Type B pancreatic cell (in vitro differentiated cells): Measurements from ENCODE around the gene FAM3A. TPM values are rescaled to one million over a fixed set of nuclear protein-coding genes. Genes with fewer than 3 reads are reported as not detected.
A peak's percentile ranks its signal among the peaks of the same experiment; 100 is the strongest.

Source experiments
- DNase-seq: peaks from one replicate; pipeline ENCODE4 v3.0.0; 2021; ENCODE audit warnings: mixed read lengths; ENCODE audit not compliant: unreplicated experiment; ENCODE audit errors: extremely low spot score
- H3K27ac Mint-ChIP-seq: 2 replicates; pipeline ENCODE4 v1.8.0; 2021; ENCODE audit warnings: mild to moderate bottlenecking, mixed read lengths
- H3K27me3 Mint-ChIP-seq: 2 replicates; pipeline ENCODE4 v1.8.0; 2021; ENCODE audit warnings: mixed read lengths
- H3K36me3 Mint-ChIP-seq: 2 replicates; pipeline ENCODE4 v1.8.0; 2021; ENCODE audit warnings: mixed read lengths
- H3K4me1 Mint-ChIP-seq: one replicate; pipeline ENCODE4 v1.8.0; 2021; ENCODE audit warnings: mixed read lengths; ENCODE audit not compliant: unreplicated experiment
- H3K4me3 Mint-ChIP-seq: 2 replicates; pipeline ENCODE4 v1.8.0; 2021; ENCODE audit warnings: mild to moderate bottlenecking, mixed read lengths
- H3K9me3 Mint-ChIP-seq: 2 replicates; pipeline ENCODE4 v1.8.0; 2021; ENCODE audit warnings: mixed read lengths
- total RNA-seq: library from RNA; stranded (reverse); gene quantifications from 2 replicates; pipeline ENCODE4 v1.2.1, GENCODE V29; 2021; ENCODE audit warnings: low replicate concordance
- TF ChIP-seq, protein P1 (sequence below): fragments of 200-600 bp; sonication (generic); conservative IDR thresholded peaks from 2 replicates; pipeline ENCODE4 v1.5.0; 2021; ENCODE audit warnings: antibody characterized with exemption, mild to moderate bottlenecking

Gene FAM3A
- total RNA-seq, 1 donor from 2014 or later, result 34.1 TPM

GRCh38 chrX:154547245-154548027 lies 31.4 kb upstream of the FAM3A start, which contains the start of gene IKBKG:
Gene IKBKG, plus strand, starts transcription at chrX:154547620. Its CDS starts 4,383 bp downstream, at chrX:154552003.
- no peaks in the 10 kb centered on the region for H3K27me3 Mint-ChIP-seq
- H3K36me3 Mint-ChIP-seq, result peaks cover 15% of the 10 kb centered on the region
- peak; percentile 88 for DNase-seq
- no peaks in the 10 kb centered on the region for H3K9me3 Mint-ChIP-seq
- H3K27ac Mint-ChIP-seq, result peak within 1 kb of the TSS; percentile 94
- TF ChIP-seq, protein P1, sequence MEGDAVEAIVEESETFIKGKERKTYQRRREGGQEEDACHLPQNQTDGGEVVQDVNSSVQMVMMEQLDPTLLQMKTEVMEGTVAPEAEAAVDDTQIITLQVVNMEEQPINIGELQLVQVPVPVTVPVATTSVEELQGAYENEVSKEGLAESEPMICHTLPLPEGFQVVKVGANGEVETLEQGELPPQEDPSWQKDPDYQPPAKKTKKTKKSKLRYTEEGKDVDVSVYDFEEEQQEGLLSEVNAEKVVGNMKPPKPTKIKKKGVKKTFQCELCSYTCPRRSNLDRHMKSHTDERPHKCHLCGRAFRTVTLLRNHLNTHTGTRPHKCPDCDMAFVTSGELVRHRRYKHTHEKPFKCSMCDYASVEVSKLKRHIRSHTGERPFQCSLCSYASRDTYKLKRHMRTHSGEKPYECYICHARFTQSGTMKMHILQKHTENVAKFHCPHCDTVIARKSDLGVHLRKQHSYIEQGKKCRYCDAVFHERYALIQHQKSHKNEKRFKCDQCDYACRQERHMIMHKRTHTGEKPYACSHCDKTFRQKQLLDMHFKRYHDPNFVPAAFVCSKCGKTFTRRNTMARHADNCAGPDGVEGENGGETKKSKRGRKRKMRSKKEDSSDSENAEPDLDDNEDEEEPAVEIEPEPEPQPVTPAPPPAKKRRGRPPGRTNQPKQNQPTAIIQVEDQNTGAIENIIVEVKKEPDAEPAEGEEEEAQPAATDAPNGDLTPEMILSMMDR, result no peak
- peaks cover 9% of the 10 kb centered on the region for H3K4me1 Mint-ChIP-seq
- peak within 1 kb of the TSS; percentile 94 for H3K4me3 Mint-ChIP-seq

DNA sequence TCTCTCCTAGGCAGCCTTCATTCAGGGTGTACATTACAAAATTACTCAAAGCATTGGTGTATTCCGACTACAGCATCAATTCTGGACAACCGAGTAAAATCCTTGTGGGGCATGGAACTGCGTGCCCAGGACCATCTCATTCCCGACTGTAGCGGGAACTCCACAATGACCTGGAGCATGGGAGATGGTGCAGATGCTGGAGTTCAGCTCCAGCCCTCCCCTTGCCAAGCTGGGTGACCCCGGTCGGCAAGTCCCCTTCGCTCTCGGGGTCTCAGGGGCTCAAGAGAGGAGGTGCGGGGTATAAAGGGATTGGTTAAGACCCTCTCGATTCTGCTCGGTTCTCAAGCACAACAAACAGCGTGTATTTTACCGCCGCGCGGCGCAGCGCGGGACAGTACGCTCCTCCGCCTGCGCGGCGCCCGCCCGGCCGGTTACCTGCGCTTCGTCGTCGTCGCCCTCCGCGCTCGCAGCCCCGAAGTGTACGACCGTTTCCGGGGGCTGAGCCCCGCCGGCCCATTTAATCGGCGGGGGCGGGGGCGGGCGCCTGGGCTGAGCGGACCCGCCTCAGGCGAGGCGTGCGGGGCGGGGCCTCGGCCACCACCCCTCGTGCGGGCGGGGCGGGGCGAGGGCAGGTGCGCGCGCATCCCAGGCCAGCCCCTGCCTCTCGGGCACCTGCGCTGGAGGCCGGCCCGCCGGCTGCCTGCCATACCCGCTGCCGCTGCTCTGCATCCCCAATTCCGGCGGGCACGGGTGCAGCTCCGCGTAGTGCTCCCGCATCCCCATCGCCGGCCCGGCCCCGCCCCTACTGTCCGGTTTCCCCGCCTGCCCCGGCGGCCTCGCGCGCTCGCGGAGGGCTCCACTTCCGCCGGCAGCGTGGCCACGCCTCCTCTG lies 30.6 kb upstream of the FAM3A start, which contains the start of gene G6PD:
Gene G6PD, minus strand, starts transcription at position 493 of the 891 bp plus-strand sequence. CDS start 691 bp downstream, outside the sequence.
- peaks cover 9% of the 10 kb centered on the region for H3K4me1 Mint-ChIP-seq
- peak within 1 kb of the TSS; percentile 94 for H3K4me3 Mint-ChIP-seq
- DNase-seq, result peak; percentile 84
- peak within 1 kb of the TSS; percentile 94 for H3K27ac Mint-ChIP-seq
- peaks cover 15% of the 10 kb centered on the region for H3K36me3 Mint-ChIP-seq
- no peaks in the 10 kb centered on the region for H3K9me3 Mint-ChIP-seq
- TF ChIP-seq, protein P1, result no peak
- no peaks in the 10 kb centered on the region for H3K27me3 Mint-ChIP-seq

DNA sequence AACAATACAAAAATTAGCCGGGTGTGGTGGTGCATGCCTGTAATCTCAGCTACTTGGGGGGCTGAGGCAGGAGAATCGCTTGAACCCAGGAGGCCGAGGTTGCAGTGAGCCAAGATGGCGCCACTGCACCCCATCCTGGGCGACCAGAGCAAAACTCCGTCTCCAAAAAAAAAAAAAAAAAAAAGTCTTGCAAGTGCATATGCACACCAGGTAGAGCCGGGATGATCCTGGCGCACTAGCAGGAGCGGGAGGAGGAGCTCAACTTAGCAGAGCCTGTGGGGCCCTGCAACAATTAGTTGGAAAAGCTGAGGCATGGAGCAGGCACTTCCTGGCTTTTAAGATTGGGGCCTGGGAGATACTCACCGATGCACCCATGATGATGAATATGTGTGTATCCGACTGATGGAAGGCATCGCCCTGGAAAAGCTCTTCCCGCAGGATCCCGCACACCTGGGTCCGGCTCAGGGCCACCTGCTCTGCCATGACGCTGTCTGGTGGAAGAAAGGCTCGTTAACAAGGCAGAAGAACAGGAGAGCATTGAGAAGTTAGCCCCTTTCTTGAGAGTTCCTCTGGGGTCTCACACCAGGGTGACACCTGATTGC lies 29.7 kb upstream of the FAM3A start:
- no peak for DNase-seq
- peak overlapping the region; percentile 85 for H3K4me3 Mint-ChIP-seq
- no peaks in the 10 kb centered on the region for H3K27me3 Mint-ChIP-seq
- peaks cover 15% of the 10 kb centered on the region for H3K36me3 Mint-ChIP-seq
- TF ChIP-seq, protein P1, result no peak
- H3K27ac Mint-ChIP-seq, result no peak overlapping the region
- peaks cover 9% of the 10 kb centered on the region for H3K4me1 Mint-ChIP-seq
- no peaks in the 10 kb centered on the region for H3K9me3 Mint-ChIP-seq

- TF ChIP-seq, protein P1, result no peak
- H3K27ac Mint-ChIP-seq, result no peak overlapping the region
- no peaks in the 10 kb centered on the region for H3K9me3 Mint-ChIP-seq
- H3K36me3 Mint-ChIP-seq, result peaks cover 1% of the 10 kb centered on the region
- H3K4me3 Mint-ChIP-seq, result no peak overlapping the region
- no peak for DNase-seq
- H3K4me1 Mint-ChIP-seq, result peaks cover 10% of the 10 kb centered on the region
- H3K27me3 Mint-ChIP-seq, result no peaks in the 10 kb centered on the region
Measured at GRCh38 chrX:154542723-154543424, 26.8 kb upstream of the FAM3A start.
